Cardiac muscle cell (in vitro differentiated cells and primary cell): ENCODE results near the gene SLC25A25. TPM values are rescaled to one million over a fixed set of nuclear protein-coding genes. Genes with fewer than 3 reads are reported as not detected.
"Not testable (repeated sequence)": the region's sequence is repeated elsewhere in the genome, so short reads cannot be mapped to it uniquely, and the experiment has no call there.

Source experiments
- DNase-seq, 2 donors: peaks; one replicate each; pipeline versions ENCODE4 v3.0.0 to v3.0.0-alpha.2; 2010 to 2017; ENCODE audit warnings: low read depth in 1 of 2, low spot score in 1 of 2
- H3K27ac ChIP-seq: fragments of 200-600 bp; sonication (generic); 2 replicates; pipeline ENCODE4 v1.5.1; 2016
- H3K27me3 ChIP-seq: fragments of 200-600 bp; sonication (generic); 2 replicates; pipeline ENCODE4 v1.6.0; 2016; ENCODE audit warnings: control low read depth
- H3K36me3 ChIP-seq: fragments of 200-600 bp; sonication (generic); 2 replicates; pipeline ENCODE4 v1.5.1; 2016; ENCODE audit warnings: control low read depth
- H3K4me1 ChIP-seq: fragments of 200-600 bp; sonication (generic); 2 replicates; pipeline ENCODE4 v1.8.1; 2017; ENCODE audit warnings: low read depth, mild to moderate bottlenecking, mixed run types
- H3K4me3 ChIP-seq: fragments of 200-600 bp; sonication (generic); 2 replicates; pipeline ENCODE4 v1.5.1; 2016; ENCODE audit warnings: mild to moderate bottlenecking
- H3K9me3 ChIP-seq: fragments of 200-600 bp; sonication (generic); 2 replicates; pipeline ENCODE4 v1.5.1; 2017; ENCODE audit warnings: low read depth, mild to moderate bottlenecking, control low read depth
- CTCF ChIP-seq: IDR thresholded peaks from 2 replicates; pipeline ENCODE4 v1.5.1; 2012; ENCODE audit warnings: low read depth, mild to moderate bottlenecking, low read length
- polyA plus RNA-seq: library from polyadenylated mRNA; unstranded; fragments of >200 nt; fragmentation: Nextera tagmentation; extraction: Ambion mirVana; gene quantifications from 2 replicates; pipeline ENCODE4 v1.2.1, GENCODE V29; 2016
- total RNA-seq: library from RNA; depleted of rRNA; stranded (reverse); fragments of >200 nt; gene quantifications from 2 replicates; pipeline ENCODE4 v1.2.3, GENCODE V29; 2016

The SLC25A25 gene
- total and polyA plus RNA-seq, 2 experiments from 2014 or later, result 9.1 to 15.8 TPM

- Histone ChIP-seq H3K9me3 (no peaks in the 10 kb centered on the region), H3K27me3 (no peaks in the 10 kb centered on the region), H3K36me3 (no peaks in the 10 kb centered on the region), H3K27ac (no peak overlapping the region), H3K4me1 (peaks cover 13% of the 10 kb centered on the region), H3K4me3 (no peak overlapping the region)
- no peak for DNase-seq
- no peak for TF ChIP-seq CTCF
Observed at GRCh38 chr9:128065907-128066712, 1.9 kb upstream of the SLC25A25 start.

- Histone ChIP-seq H3K4me1 (peaks cover 18% of the 10 kb centered on the region), H3K9me3 (no peaks in the 10 kb centered on the region), H3K27ac (peak within 1 kb of the TSS; percentile 98), H3K4me3 (peak within 1 kb of the TSS; percentile 96), H3K27me3 (no peaks in the 10 kb centered on the region), H3K36me3 (no peaks in the 10 kb centered on the region)
- peak; percentile 99 to 100 for DNase-seq
- TF ChIP-seq CTCF, result no peak
Observed at GRCh38 chr9:128066713-128067644, 1.1 kb upstream of the SLC25A25 start, which contains the start of gene NAIF1. NAIF1 (minus strand) TSS chr9:128067320; CDS start chr9:128067101, 219 bp downstream.

- peak overlapping the region; percentile 86 for H3K27ac ChIP-seq
- H3K36me3 ChIP-seq, result no peaks in the 10 kb centered on the region
- H3K4me1 ChIP-seq, result peaks cover 34% of the 10 kb centered on the region
- H3K9me3 ChIP-seq, result no peaks in the 10 kb centered on the region
- no peak for DNase-seq
- H3K27me3 ChIP-seq, result no peaks in the 10 kb centered on the region
- TF ChIP-seq CTCF, result no peak
- H3K4me3 ChIP-seq, result peak overlapping the region; percentile 96
Observed at GRCh38 chr9:128068386-128069205, 564 bp downstream of the SLC25A25 start.

- no peaks in the 10 kb centered on the region for H3K27me3 ChIP-seq
Observed at GRCh38 chr9:128070874-128071273, 2.8 kb downstream of the SLC25A25 start.

GRCh38 chr9:128071475-128071874, 3.4 kb downstream of the SLC25A25 start:
- peaks cover 32% of the 10 kb centered on the region for H3K4me1 ChIP-seq
- not testable (repeated sequence) for DNase-seq, H3K4me3 ChIP-seq, H3K27me3 ChIP-seq, H3K36me3 ChIP-seq, H3K9me3 ChIP-seq
- peak overlapping the region; percentile 90 for H3K27ac ChIP-seq

More at GRCh38 chr9:128070874-128071273, 2.8 kb downstream of the SLC25A25 start:
- no peak for DNase-seq
- H3K36me3 ChIP-seq, result no peaks in the 10 kb centered on the region
- H3K4me1 ChIP-seq, result peaks cover 37% of the 10 kb centered on the region
- no peak for TF ChIP-seq CTCF
- H3K27ac ChIP-seq, result no peak overlapping the region
- H3K4me3 ChIP-seq, result no peak overlapping the region
- H3K9me3 ChIP-seq, result no peaks in the 10 kb centered on the region
